Activated T-cell treated with anti-CD3 and anti-CD28 coated beads for 24 hours (primary cell): Measurements from ENCODE around the gene ATOX1.
"Not testable (repeated sequence)": the region's sequence is repeated elsewhere in the genome, so short reads cannot be mapped to it uniquely, and the experiment has no call there.

Source experiments
- DNase-seq: peaks from one replicate; pipeline ENCODE4 v3.0.0-alpha.2; 2020; ENCODE audit warnings: low read depth

ATOX1 gene

DNA sequence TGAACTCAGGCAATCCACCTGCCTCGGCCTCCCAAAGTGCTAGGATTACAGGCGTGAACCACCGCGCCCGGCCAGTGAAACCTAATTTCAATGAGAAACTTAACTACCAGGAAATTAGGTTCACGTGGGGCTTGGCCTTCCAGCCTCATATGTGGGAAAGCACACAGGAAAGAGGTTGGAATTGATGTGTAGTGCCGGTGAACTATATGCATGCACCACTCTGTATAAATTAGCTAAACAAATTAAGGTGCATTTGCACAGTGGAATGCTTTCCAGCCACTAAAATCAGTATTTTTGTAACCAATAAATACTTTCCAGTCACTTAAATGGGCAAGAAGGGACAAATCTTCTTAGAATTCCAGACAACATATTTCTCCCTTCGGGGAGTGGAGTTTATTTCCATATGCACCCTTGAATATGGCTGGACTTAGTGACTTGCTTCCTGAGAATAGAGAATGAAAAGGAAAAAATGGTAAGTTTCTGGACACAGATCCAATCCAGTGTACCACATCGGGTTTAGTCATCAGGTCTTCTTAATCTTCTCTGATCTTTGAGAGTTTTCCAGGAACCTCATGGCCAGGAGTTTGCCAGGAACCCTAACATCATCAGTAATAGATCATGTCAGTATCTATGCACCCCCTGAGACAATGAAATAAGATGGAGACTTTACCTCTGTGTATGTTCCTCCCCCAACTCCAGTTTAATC is 24.9 kb downstream of the ATOX1 start:
- no peak for DNase-seq

DNA sequence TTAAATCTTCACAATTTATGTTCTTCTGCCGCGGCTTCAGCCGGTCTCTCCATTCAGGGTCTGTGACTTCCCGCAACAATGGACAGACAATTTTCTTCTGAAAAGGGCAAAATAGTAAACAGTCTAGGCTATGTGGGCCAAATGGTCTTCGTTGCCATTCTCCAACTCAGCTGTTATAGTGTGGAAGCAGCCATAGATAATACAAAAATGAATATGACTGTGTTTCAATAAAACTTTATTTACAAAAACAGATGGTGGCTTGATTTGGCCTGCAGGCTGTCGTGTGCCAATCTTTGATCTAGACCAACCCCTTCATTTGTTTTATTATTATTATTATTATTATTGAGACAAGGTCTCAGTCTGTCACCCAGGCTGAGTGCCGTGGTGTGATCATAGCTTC is 28.1 kb downstream of the ATOX1 start:
- DNase-seq, result no peak

DNA sequence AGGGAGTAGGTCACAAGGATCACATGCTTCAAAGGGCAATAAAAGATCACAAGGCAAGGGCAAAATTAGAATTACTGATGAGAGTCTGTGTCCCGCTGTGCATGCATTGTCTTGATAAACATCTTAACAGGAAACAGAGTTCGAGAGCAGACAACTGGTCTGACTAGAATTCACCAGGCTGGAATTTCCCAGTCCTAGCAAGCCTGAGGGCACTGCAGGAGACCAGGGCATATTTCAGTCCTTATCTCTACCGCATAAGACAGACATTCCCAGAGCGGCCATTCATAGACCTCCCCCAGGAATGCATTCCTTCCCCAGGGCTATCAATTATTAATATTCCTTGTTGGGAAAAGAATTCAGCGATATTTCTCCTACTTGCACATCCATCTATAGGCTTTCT is 28.8 kb downstream of the ATOX1 start:
- DNase-seq, result not testable (repeated sequence)

DNA sequence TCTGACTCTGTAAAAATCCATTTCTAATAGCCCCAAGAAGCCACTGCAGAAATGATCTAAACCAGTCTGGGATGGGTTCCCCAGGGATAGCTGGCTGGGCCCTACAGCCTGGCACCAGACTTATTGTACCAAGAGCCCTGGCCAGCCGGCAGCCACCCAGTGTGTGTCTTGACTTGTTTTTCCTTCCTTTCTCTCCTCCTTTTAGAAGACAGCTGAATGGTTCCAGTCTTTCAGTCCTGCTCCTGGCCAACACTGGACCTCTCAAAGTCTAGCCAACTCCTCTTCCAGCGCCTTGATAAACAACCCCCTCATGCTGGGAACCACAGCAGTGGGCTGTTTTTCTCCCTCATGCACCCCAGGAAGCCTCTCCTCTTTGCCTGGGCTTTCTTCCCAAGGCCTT is 34.1 kb downstream of the ATOX1 start:
- DNase-seq, result no peak

DNA sequence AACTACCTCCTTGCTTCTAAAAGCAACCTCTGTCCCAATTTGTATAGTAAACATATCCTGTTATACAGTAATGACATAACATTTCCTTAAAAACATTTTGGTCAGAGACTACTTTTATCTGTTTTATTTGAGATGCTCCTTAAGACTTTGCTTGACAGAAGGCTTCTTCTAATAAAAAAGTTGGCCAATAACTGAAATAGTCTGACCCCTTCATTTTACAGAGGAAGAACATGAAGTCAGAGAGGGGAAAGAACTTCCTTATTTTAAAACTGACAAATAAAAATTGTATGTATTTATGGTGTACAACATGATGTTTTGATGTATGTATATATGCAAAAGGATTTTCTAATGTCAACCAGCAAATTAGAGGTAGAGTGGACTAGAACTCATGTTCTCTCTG is 35.9 kb downstream of the ATOX1 start:
- DNase-seq, result no peak

DNA sequence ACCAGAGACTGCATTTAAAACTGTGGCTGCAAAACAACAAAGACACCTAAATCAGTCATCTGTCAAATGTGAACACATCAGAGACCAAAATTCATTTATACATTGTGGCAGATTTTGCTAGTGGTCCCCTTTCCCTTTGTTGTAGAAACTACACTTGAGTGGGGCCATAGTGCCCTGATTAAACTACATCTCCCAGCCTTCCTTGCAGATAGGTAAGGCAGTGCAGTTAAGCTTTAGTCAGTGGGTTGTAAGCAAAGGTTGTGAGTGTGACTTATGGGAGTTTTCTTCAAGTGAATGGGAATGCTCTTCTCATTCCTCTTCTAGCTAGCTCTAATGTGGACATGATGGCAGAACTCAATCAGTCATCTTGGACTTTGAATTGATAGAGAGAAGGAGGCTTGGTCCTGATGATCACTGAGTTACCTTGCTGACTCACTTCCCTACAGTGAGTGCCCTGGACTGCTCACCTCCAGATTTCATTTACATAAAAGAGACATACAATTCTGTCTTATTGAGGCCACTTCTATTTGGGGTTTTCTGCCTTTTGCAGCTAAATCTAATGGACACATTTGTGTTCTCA is 36.5 kb downstream of the ATOX1 start:
- no peak for DNase-seq

DNA sequence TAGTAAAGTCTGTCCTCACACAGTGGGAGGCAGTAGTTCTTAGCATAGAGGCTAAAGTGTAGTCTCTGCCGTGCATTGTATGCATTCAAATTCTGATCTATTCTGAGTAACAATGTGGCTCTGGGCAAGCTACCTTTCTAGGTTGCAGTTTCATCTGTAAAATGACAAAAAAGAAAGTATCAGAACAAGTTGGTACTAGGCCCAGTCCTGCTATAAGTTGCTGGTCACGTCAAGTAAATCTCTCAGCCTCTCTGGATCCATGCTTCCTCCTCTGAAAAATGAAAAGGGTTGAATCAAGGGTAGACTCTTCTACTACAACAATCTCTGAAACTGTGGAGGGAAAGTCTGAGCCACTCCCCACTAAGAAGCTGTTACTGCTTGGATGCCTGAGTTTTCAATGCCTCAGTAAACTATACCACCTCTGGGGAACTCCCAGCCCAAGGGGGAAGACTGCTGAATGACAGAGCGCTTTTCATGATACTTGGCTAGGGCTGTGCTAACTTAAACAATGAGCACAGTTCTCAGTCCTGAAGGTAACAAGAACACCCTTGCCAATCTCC is 37.3 kb downstream of the ATOX1 start:
- no peak for DNase-seq

DNA sequence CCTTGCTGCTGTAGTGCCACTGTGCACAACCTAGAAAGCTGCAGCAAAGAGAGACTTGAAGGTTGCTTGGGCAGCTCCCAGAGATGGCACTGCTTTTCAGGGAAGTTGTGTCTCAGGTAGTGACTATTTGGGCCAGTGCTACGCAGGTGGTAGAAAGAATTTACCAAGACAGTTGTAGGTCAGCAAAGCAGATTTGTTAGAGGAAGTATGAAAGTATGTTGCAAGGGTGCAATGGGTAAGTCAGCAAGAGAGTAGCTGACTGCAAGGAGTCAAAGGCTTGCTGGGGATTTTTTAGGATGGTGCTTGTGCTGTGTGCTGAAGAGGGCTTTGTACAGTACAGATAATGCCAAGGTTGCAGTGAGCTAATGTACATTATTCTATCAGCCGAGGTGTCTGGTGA is 38.2 kb downstream of the ATOX1 start:
- DNase-seq, result no peak

DNA sequence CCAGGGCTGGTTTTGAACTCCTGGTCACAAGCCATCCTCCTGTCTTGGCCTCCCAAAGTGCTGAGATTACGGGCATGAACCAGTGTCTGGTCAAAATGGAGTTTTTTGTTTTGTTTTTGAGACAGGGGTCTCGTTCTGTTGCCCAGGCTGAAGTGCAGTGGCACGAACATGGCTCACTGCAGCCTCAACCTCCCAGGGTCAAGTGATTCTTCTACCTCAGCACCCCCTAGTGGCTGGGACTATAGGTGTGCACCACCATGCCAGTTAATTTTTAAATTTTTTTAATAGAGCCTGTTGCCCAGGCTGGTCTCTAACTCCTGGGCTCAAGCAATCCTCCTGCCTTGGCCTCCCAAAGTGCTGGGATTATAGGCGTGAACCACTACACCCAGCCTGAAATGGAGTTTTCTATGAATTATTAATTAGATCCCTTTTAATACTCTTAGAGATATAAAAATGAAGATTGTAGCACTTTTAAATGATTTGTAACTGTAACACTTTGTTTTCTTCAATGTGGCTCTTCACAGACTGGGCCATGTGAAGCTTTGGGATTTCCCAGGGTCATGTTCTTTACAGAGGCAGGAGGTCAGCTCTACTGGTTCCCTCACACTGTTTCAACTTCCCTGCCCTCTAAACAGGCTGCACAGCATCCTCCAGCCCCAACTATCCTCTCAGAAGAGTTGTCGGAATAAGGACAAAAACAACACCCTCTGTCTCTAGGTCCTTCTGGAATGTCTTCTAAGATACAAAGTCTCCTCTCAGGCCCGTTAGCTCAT is 39.0 kb downstream of the ATOX1 start:
- DNase-seq, result no peak

DNA sequence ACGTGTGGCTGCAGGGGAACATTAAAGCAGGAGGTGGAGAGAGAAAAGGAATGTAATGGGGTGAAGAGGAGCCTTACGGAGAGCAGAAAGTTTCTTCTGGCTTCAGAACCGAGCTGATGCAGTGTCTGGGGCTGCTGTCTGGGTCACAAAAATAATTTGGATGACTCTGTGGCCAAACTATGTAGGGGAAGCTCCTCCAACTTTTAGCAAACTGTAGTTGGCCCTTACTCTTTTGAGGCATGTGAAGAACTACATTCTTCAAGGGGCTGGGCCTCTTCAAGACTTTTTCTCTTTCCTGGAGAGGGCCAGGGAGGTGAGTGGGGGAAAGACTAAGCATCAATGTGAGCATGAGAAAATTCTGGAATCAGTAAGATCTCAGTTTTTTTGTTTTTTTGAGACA is 39.8 kb downstream of the ATOX1 start:
- no peak for DNase-seq

DNA sequence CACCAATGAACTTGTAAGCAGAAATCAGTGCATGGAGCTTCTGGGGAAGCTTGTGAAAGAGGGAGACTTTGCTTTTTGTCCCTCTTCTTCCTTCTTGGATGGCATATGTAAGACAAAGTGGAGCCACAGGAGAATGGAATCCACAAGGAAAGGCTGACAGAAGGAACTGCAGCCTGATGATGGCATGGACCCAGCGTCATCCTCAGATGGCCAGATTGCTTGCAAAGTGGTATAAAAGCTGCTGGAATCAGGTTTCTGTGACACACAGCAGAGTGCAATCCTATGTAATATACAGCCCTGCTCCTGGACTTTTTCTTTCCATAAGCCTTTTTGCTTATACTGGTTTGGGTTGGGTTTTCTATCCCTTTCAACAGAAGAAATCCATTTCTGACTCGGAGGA is 40.3 kb downstream of the ATOX1 start:
- DNase-seq, result no peak

DNA sequence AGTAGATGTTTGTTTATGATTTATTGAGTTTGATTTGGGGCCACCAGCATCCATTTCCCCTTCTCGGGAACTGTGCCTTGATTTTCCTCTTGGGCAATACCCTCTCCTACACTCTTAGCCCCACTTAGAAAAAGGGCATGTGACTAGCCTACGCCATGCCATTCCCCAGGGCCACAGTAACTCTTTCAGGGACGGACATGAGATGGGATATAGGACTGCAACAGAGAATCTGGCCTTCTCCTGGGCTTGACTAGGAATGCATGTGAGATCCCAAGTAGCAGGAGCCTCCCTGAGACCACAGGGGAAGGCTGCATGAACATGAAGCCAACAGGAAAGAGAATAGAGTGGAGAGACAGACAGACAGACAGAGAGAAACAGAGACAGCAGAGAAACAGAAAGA is 41.0 kb downstream of the ATOX1 start:
- DNase-seq, result no peak

DNA sequence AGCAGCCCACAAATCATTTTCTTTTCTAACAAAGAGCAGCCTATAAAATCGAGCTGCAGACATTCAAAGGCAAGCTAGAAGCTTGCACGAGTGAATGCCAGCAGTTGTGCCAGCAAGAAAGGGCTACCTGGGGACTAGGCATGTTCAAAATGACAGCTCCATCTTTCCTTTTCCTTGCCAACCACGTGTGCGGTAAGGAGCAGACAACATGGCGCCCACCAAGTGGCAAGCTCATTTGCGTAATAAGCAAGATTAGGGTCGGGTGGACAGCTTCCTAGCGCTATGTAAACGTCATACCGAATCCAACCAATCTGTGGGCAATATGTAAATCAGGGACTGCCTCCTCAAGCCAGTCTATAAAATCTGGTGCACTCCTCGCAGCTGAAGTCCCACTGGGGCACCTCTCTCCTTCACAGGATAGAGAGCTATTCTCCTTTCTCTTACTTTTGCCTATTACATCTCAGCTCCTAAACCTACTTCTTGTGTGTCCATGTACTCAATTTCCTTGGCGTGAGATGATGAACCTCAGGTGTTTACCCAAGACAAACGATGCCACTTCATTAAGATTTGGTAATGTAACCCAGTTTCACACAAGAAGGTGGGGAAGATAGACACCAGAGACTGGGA is 49.2 kb downstream of the ATOX1 start:
- no peak for DNase-seq

DNA sequence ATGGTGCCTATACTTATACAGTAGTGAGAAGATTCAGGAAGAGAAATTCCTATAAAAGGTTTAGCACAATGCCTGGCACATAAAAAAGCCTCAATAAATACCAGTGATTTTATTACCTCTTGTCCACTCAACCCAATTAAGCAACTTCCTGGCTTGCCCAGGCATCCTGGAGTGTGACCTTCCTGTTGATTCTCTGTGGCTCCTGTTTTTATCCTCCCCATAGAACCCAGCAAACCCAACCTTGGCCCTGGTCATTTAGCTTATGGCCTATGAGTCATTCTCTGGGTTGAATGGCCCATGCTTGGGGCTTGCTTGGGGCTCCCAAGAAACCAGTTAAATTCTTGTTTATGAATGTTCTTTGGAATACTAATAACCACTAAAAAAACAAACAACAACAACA is 50.3 kb downstream of the ATOX1 start:
- DNase-seq, result no peak

DNA sequence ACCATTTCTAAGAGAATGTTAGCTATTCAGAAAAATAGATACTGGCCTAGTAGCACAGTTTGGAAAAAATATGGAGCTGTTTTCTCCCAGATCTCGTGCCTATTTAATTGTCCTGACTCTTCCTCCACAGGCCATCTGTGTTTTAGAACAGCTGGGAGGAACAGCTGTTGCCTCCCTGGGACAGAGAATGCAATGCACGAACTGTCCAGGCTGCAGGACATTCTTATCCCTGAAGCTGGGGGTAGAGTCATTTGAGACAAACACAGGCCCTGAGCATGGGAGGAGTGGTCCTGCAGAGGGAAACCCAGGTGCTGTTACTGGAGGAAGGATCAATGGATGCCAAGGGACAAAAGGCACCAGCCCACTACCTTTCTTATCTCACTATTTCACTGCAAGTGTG is 50.9 kb downstream of the ATOX1 start:
- no peak for DNase-seq

DNA sequence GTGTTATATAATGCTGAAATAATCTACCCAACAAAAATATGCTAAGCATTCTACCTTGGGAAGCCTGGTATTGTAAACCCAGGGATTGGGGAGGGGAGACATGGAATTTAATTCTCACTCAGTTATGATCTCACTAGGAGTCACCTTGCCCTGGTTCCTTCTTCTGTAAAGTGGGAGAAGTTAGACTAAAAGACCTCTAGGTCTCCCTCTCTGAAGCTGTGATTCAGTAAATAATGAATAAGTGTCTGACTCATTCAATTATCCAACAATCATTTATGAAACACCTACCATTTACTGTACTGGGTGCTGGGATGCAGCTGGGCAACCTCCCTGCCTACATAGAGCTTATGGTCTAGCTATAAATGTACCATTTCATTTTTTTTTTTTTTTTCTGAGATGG is 51.5 kb downstream of the ATOX1 start:
- DNase-seq, result no peak

DNA sequence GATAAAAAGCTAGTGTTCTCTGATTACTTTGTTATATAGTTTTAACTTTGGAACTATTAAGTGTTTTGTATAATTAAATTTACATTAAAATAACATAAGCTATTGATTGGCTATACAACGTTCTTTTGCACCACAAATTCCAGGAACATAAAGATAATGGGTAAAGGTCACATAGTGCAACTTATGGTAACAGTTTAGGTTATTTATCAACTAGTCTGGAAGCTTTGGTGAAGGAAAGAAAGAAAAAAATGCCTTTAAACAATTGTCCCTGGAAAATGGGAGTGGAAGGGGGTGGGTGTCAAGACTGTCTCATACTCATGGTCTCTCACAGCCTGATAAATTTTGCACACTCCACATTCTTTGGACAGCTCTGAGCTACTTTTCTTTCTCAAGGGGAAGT is 54.7 kb downstream of the ATOX1 start:
- DNase-seq, result no peak

DNA sequence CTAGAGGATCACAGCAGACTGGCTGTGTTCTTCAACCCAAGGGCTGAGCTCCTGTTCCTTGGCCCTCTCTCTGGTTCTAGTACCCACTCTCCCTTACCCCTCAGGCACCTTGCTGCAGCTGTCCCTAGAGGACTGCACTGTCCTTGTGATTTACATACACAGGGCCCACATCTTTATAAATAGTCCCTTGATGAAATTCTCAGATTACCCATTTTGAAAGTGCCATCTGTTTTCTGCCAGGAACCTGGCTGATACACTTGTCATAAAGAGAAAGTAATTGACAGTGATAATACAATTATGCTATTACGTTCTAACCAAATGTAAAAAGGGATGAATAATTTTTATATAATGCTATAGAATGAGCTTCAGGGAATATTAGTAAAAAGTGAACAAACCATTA is 55.2 kb downstream of the ATOX1 start:
- DNase-seq, result no peak

DNA sequence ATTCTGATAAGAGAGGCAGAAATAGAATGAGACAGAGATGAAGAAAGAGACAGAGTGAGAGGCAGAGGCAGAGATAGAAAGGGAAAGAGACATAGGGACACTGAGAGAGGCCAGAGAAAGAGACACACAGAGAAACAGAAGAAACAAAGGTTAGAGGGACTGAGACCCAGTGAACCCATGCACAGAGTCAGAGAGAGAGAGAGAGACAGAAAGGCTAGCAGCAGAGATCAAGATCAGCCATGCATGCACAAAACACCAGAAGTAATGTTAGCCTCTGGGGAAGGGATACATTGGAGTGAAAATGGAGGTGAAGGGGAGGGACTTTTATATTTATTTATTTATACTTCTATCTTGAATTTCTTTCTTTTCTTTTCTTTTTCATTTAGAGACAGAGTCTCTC is 57.6 kb downstream of the ATOX1 start:
- no peak for DNase-seq

DNA sequence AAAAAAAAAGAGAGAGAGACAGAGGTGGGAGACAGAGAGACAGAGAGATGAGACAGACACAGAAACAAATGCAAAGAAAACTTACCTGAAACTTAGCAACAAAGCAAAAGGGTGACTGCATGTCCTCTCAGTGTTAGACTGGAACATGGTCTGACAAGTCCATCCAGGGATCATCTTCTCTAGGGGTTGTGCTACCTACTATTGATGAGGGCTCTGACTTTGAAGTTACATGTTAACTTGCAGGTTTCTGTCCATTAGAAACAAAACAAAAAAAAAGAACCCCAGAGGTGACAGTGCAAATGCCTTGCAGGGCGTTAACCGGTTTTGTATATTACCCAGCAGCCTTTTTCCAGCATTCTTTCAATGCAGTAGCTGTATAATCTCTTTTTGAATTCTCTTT is 58.1 kb downstream of the ATOX1 start:
- no peak for DNase-seq

DNA sequence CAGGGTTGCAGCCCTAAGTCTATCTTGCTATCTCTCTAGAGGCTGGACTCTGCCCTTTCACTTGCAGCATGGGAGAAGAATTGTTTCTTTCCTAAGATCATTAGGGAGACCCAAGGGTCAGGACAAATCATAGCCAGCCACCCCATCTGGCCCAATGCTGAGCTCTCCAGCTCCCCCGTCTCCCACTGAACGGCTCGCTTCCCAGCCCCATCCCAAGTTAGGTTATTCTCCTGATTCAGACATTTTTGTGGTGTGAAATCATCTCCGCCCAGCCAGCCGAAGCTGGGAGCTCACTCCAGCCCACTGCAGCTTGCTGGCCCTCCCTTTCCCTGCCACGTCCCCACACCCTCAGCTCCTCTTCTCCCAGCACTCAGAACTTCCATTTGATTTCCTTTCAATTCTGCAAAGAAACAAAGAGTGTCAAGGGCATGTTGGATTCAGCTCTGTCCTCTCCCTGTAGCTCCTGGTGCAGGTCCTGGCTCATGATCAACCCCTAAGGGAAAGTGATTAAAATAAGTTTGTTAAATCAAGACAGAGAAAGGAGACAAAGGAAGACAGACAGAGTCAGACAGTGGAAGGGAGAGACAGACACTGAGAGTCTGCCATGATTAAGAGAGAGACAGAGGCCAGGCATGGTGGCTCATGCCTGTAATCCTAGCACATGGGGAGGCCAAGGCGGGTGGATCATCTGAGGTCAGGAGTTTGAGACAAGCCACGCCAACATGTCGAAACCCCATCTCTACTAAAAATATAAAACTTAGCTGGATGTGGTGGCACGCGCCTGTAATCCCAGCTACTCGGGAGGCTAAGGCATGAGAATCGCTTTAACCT is 59.1 kb downstream of the ATOX1 start:
- DNase-seq, result no peak

DNA sequence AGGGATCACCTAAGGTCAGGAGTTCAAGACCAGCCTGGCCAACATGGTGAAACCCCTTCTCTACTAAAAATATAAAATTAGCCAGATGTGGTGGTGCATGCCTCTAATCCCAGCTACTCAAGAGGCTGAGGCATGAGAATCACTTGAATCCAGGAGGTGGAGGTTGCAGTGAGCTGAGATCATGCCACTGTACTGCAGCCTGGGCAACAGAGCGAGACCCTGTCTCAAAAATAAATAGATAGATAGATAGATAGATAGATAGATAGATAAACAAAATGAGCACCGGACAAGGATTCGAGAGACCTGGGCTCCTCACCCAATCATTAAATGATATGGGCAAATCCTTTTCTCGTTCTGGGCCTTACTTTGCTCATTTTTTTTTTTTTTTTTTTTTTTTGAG is 60.4 kb downstream of the ATOX1 start:
- DNase-seq, result not testable (repeated sequence)
